Measurements from ENCODE around the gene ADSS2. TPM values are rescaled to one million over a fixed set of nuclear protein-coding genes. Genes with fewer than 3 reads are reported as not detected.
"Not testable (repeated sequence)": the region's sequence is repeated elsewhere in the genome, so short reads cannot be mapped to it uniquely, and the experiment has no call there.

Gene ADSS2
- total RNA-seq (2014; rRNA removed; shearing (Covaris generic)), result 93.9 and 101 TPM in 2 replicates
- 53.1 and 55.1 TPM in 2 replicates for polyA plus RNA-seq (2016; fragmentation: Nextera tagmentation; extraction: Ambion mirVana)
- long read RNA-seq, transcript ADSS-201 (13 exons, 2,780 nt), result major isoform, 40 of 50 reads
- long read RNA-seq, partial matches to known transcripts, result 7 of 50 reads
- long read RNA-seq, other reads (novel, unspliced or antisense), result 3 of 50 reads

DNA sequence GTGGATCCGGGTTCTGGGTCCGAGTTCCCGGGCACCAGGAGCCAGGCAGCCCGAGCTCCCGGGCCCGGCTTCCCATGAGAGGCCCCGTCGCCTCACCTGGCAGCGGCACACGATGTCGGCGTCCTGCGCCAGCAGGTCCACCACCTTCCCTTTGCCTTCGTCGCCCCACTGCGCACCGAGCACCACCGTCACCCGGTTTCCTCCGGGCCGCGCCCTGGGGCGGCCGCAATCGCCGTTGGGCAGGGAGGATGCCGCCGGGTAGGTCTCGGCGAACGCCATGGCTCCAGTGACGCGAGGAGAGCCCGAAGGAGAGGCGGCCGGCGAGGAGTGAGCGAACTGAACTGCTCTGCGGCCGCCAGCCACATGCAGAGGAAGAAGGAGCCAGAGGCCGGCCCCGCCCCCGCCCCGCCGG is at the start of gene ADSS2:
Gene ADSS2 (minus strand): TSS at position 371 of the 412 bp plus-strand sequence. CDS start 92 bp downstream, at position 279.
- Histone ChIP-seq H3F3A (replicated peaks; ENCODE audit: low read depth) (no peaks in the 10 kb centered on the region), H3K36me3 (ENCODE audit: insufficient read depth) (no peaks in the 10 kb centered on the region; the same call in 1 of the 2 replicates), H3K79me2 (replicated peaks; ENCODE audit: insufficient read depth) (peaks cover 45% of the 10 kb centered on the region), H4K20me1 (replicated peaks; ENCODE audit: insufficient read depth) (0 out of 2 replicates have a peak, but pooled peaks cover 5% of the 10 kb centered on the region), H3K4me3 (peak within 1 kb of the TSS; percentile 77), H3K27me3 (ENCODE audit: insufficient read depth) (no peaks in the 10 kb centered on the region), H3K4me2 (peak within 1 kb of the TSS; percentile 88), H3K4me1 (ENCODE audit: insufficient read depth) (peaks cover 66% of the 10 kb centered on the region), H3K27ac (ENCODE audit: low read depth) (peak within 1 kb of the TSS; percentile 88), H2AFZ (no peak within 1 kb of the TSS), H3K9me2 (ENCODE audit: insufficient read depth) (no peaks in the 10 kb centered on the region)
- Mint-ChIP-seq H3K4me1 (peaks cover 71% of the 10 kb centered on the region), H3K36me3 (ENCODE audit: low read depth) (peaks cover 7% of the 10 kb centered on the region; the same call in 1 of the 3 replicates), H3K27me3 (ENCODE audit: insufficient read depth, low read depth, poor library complexity) (no peaks in the 10 kb centered on the region), H3K4me3 (peak within 1 kb of the TSS; percentile 92), H3K9me3 (no peaks in the 10 kb centered on the region), H3K27ac (peak within 1 kb of the TSS; percentile 94)
- TF ChIP-seq POLR2AphosphoS5 (IDR thresholded peaks at IDR 0.05; ENCODE audit: low read depth) (peak; percentile 94), ZNF114 (CRISPR knock-in tag; IDR thresholded peaks at IDR 0.05) (no peak), EZH2 (IDR thresholded peaks at IDR 0.05; ENCODE audit: low read depth, unreplicated experiment) (no peak), CTCF (conservative IDR thresholded peaks at IDR 0.05; ENCODE audit: low read depth in 2 of 2) (no peak)
- DNase-seq (ENCODE audit: low spot score), result no peak
- peak; percentile 18; the same call in 1 of the 3 replicates for ATAC-seq

DNA sequence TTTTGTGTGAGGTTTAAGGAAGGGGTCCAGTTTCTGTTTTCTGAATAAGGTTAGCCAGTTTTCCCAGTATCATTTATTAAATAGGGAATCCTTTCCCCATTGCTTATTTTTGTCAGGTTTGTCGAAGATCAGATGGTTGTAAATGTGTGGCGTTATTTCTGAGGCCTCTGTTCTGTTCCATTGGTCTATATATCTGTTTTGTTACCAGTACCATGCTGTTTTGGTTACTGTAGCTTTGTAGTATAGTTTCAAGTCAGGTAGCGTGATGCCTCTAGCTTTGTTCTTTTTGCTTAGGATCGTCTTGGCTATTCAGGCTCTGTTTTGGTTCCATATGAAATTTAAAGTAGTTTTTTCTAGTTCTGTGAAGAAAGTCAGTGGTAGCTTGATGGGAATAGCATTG is 48.8 kb upstream of the ADSS2 start:
- not testable (repeated sequence) for DNase-seq (ENCODE audit: low spot score); H3K79me2 ChIP-seq (replicated peaks; ENCODE audit: insufficient read depth); H3K4me2 ChIP-seq; H3K27ac Mint-ChIP-seq; H2AFZ ChIP-seq; H3K9me2 ChIP-seq (ENCODE audit: insufficient read depth); H3F3A ChIP-seq (replicated peaks; ENCODE audit: low read depth); H3K36me3 ChIP-seq (ENCODE audit: insufficient read depth); H3K36me3 Mint-ChIP-seq (ENCODE audit: low read depth); ATAC-seq; H3K27me3 ChIP-seq (ENCODE audit: insufficient read depth); H3K4me1 ChIP-seq (ENCODE audit: insufficient read depth); H3K4me3 Mint-ChIP-seq; H3K27ac ChIP-seq (ENCODE audit: low read depth); H3K27me3 Mint-ChIP-seq (ENCODE audit: insufficient read depth, low read depth, poor library complexity); H4K20me1 ChIP-seq (replicated peaks; ENCODE audit: insufficient read depth); H3K4me3 ChIP-seq
- H3K9me3 Mint-ChIP-seq, result peaks cover 18% of the 10 kb centered on the region
- H3K4me1 Mint-ChIP-seq, result peaks cover 13% of the 10 kb centered on the region; the same call in 2 of the 3 replicates

DNA sequence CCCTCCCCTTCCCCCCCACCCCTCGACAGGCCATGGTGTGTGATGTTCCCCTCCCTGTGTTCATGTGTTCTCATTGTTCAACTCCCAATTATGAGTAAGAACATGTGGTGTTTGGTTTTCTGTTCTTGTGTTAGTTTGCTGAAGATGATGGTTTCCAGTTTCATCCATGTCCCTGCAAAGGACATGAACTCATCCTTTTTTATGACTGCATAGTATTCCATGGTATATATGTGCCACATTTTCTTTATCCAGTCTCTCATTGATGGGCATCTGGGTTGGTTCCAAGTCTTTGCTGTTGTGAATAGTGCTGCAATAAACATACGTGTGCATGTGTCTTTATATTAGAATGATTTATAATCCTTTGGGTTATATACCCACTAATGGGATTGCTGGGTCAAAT is 47.8 kb upstream of the ADSS2 start:
- not testable (repeated sequence) for H3K27me3 Mint-ChIP-seq (ENCODE audit: insufficient read depth, low read depth, poor library complexity); H3K4me3 ChIP-seq; H3K4me1 ChIP-seq (ENCODE audit: insufficient read depth); H3K27ac Mint-ChIP-seq; H3K27ac ChIP-seq (ENCODE audit: low read depth); H3K4me3 Mint-ChIP-seq; H3K4me2 ChIP-seq; H2AFZ ChIP-seq; H3K9me2 ChIP-seq (ENCODE audit: insufficient read depth); ATAC-seq; DNase-seq (ENCODE audit: low spot score); H3F3A ChIP-seq (replicated peaks; ENCODE audit: low read depth); H3K27me3 ChIP-seq (ENCODE audit: insufficient read depth); H3K79me2 ChIP-seq (replicated peaks; ENCODE audit: insufficient read depth); H3K36me3 ChIP-seq (ENCODE audit: insufficient read depth); H3K36me3 Mint-ChIP-seq (ENCODE audit: low read depth); H4K20me1 ChIP-seq (replicated peaks; ENCODE audit: insufficient read depth)
- Mint-ChIP-seq H3K4me1 (peaks cover 13% of the 10 kb centered on the region; the same call in 2 of the 3 replicates), H3K9me3 (peaks cover 18% of the 10 kb centered on the region)

All from GM23338 (cell line).